HG02970 (cell line): ENCODE data around the gene BMPR1A.
"Not testable (repeated sequence)": the region's sequence is repeated elsewhere in the genome, so short reads cannot be mapped to it uniquely, and the experiment has no call there.

Source experiments
- ATAC-seq: cut with Tn5 transposase; IDR thresholded peaks from one replicate; pipeline ENCODE4 v1.9.1; 2021; ENCODE audit warnings: mild to moderate bottlenecking, moderate library complexity, moderate number of reproducible peaks; ENCODE audit not compliant: unreplicated experiment, low FRiP score

The BMPR1A gene

GRCh38 chr10:86979296-86979818, 222.9 kb downstream of the BMPR1A start:
- no peak for ATAC-seq

GRCh38 chr10:86979977-86980448, 223.6 kb downstream of the BMPR1A start:
- ATAC-seq, result no peak

- not testable (repeated sequence) for ATAC-seq
Measured at GRCh38 chr10:86981020-86981419, 224.6 kb downstream of the BMPR1A start.

GRCh38 chr10:86981716-86982115, 225.3 kb downstream of the BMPR1A start:
- no peak for ATAC-seq
